ENCODE measurements around the gene DKKL1. TPM values are rescaled to one million over a fixed set of nuclear protein-coding genes. Genes with fewer than 3 reads are reported as not detected.
A peak's percentile ranks its signal among the peaks of the same experiment; 100 is the strongest.

DKKL1 gene
- total RNA-seq, 2 donors from 2014 or later = 1.8 to 2.1 TPM

DNA sequence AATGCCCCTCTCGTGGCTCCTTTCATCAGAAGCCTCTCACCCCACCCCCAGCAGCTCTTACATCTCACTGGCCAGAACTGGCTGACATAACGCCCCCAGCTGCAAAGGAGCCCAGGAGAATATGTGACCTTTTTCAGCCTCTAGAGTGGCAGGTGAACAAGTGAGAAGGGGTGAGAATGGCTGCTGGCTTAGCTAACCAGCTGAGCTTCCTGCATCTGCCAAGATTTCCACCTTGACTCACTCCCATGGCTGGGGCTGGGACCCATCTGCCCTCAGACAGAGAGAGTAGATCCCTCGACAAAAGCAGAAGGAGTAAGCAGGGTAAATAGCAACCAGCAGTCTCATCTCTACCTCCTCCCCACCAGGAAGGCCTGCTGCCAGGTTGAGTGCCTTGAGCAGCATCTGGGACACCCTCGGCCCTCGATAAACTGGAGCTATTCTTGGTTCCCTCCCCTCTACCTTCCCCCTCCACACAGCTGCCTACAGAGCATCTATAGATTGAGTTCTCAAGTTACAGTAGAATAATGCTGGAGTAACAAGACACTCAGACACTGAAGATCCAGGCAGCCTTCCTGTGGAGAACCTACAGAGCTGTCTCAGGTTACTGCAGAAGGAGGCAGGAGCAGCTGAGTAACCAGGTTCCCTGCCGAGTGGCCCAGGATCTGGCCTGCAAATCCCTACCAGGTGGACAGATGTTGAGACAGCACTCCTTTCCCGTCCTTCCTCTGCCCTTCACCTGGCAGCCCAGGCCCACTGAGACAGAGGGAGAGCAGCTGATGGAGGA, 39.9 kb downstream of the DKKL1 start:
- peaks cover 18% of the 10 kb centered on the region for H3K4me1 Mint-ChIP-seq
- Histone ChIP-seq H3K9ac (ENCODE audit: extremely low read depth, low read length, poor library complexity, severe bottlenecking) (peak overlapping the region; percentile 13), H3K27ac (ENCODE audit: low read depth, low read length) (peak overlapping the region; percentile 16), H3K4me1 (ENCODE audit: control insufficient read depth, insufficient read depth, low read length) (peaks cover 13% of the 10 kb centered on the region), H3K4me3 (ENCODE audit: low read length) (peak overlapping the region; percentile 70), H3K9me3 (ENCODE audit: control insufficient read depth, low read length) (no peaks in the 10 kb centered on the region), H3K27me3 (ENCODE audit: control insufficient read depth, insufficient read depth, low read length, poor library complexity, severe bottlenecking) (no peaks in the 10 kb centered on the region), H3K36me3 (ENCODE audit: control insufficient read depth, insufficient read depth, low read length) (no peaks in the 10 kb centered on the region)
- TF ChIP-seq, protein P1, sequence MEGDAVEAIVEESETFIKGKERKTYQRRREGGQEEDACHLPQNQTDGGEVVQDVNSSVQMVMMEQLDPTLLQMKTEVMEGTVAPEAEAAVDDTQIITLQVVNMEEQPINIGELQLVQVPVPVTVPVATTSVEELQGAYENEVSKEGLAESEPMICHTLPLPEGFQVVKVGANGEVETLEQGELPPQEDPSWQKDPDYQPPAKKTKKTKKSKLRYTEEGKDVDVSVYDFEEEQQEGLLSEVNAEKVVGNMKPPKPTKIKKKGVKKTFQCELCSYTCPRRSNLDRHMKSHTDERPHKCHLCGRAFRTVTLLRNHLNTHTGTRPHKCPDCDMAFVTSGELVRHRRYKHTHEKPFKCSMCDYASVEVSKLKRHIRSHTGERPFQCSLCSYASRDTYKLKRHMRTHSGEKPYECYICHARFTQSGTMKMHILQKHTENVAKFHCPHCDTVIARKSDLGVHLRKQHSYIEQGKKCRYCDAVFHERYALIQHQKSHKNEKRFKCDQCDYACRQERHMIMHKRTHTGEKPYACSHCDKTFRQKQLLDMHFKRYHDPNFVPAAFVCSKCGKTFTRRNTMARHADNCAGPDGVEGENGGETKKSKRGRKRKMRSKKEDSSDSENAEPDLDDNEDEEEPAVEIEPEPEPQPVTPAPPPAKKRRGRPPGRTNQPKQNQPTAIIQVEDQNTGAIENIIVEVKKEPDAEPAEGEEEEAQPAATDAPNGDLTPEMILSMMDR (conservative IDR thresholded peaks at IDR 0.05) = no peak
- H3K4me3 Mint-ChIP-seq = peak overlapping the region; percentile 23
- H3K27ac Mint-ChIP-seq = peak overlapping the region; percentile 92
- no peaks in the 10 kb centered on the region for H3K36me3 Mint-ChIP-seq (ENCODE audit: low read depth)
- 17 to 33% methylated on average over 1 to 7 of the region's 7 CpGs for WGBS, 2 experiments (ENCODE audit: insufficient coverage in 1 of 2, insufficient read length in 1 of 2)
- peaks cover 7% of the 10 kb centered on the region for H3K27me3 Mint-ChIP-seq (ENCODE audit: insufficient read depth)
- peak; percentile 94 for DNase-seq
- no peaks in the 10 kb centered on the region for H3K9me3 Mint-ChIP-seq

DNA sequence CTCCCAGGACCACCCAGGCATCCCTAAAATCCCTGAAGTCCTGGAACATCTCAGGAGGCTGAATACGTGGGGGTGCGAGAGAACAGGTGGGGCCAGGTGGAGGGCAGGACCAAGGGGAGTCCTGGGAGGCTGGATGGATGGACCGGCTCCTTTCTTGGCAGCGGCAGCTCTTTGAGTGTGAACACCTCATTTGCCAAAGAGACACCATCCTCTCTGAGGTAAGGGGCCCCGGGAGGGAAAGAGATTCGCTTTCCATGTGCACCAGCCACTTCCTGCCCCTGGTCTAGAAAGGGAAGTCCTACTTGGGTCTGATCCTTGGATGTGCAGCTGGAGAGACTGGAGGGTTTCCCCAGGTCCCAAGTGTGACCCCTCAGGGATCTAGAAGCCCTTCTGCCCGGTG, 43.4 kb downstream of the DKKL1 start:
- Mint-ChIP-seq H3K4me3 (no peak overlapping the region), H3K9me3 (no peaks in the 10 kb centered on the region), H3K4me1 (peaks cover 13% of the 10 kb centered on the region), H3K27me3 (ENCODE audit: insufficient read depth) (peaks cover 9% of the 10 kb centered on the region), H3K36me3 (ENCODE audit: low read depth) (no peaks in the 10 kb centered on the region), H3K27ac (no peak overlapping the region)
- 91 to 96% methylated on average over 4 to 7 of the region's 7 CpGs for WGBS, 2 experiments (ENCODE audit: insufficient coverage in 1 of 2, insufficient read length in 1 of 2)
- DNase-seq = no peak
- Histone ChIP-seq H3K36me3 (ENCODE audit: control insufficient read depth, insufficient read depth, low read length) (no peaks in the 10 kb centered on the region), H3K27me3 (ENCODE audit: control insufficient read depth, insufficient read depth, low read length, poor library complexity, severe bottlenecking) (no peaks in the 10 kb centered on the region), H3K9ac (ENCODE audit: extremely low read depth, low read length, poor library complexity, severe bottlenecking) (no peak overlapping the region), H3K4me3 (ENCODE audit: low read length) (no peak overlapping the region), H3K4me1 (ENCODE audit: control insufficient read depth, insufficient read depth, low read length) (peaks cover 13% of the 10 kb centered on the region), H3K9me3 (ENCODE audit: control insufficient read depth, low read length) (no peaks in the 10 kb centered on the region), H3K27ac (ENCODE audit: low read depth, low read length) (no peak overlapping the region)
- TF ChIP-seq, protein P1 (conservative IDR thresholded peaks at IDR 0.05) = no peak

DNA sequence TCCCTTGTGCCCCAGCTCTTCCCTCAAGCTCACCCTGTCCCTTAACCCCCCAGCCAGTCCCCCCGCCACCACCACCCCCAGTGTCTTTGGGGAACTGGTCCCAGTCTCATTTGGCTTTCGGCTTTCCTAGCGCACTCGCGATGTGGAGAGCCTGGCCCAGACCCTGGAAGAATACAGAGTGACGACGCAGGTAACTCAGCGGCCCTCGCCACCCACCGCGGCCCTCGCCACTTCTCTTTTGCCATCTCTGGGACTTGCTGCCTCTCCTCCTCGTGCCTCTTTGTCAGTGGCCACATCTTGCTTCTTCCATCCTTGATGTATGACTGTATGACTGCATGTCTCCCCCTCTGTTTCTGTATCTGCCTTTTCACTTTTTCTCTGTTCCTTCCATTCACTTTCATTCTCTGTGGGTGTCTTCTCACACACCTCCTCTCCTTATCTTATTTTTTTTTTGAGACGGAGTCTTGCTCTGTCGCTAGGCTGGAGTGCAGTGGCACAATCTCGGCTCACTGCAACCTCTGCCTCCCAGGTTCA, 43.9 kb downstream of the DKKL1 start:
- Histone ChIP-seq H3K4me1 (ENCODE audit: control insufficient read depth, insufficient read depth, low read length) (peaks cover 13% of the 10 kb centered on the region), H3K27me3 (ENCODE audit: control insufficient read depth, insufficient read depth, low read length, poor library complexity, severe bottlenecking) (no peaks in the 10 kb centered on the region), H3K27ac (ENCODE audit: low read depth, low read length) (no peak overlapping the region), H3K36me3 (ENCODE audit: control insufficient read depth, insufficient read depth, low read length) (no peaks in the 10 kb centered on the region), H3K9me3 (ENCODE audit: control insufficient read depth, low read length) (no peaks in the 10 kb centered on the region), H3K4me3 (ENCODE audit: low read length) (no peak overlapping the region), H3K9ac (ENCODE audit: extremely low read depth, low read length, poor library complexity, severe bottlenecking) (no peak overlapping the region)
- TF ChIP-seq, protein P1 (conservative IDR thresholded peaks at IDR 0.05) = no peak
- H3K4me1 Mint-ChIP-seq = peaks cover 13% of the 10 kb centered on the region
- H3K9me3 Mint-ChIP-seq = no peaks in the 10 kb centered on the region
- no peak overlapping the region for H3K27ac Mint-ChIP-seq
- no peaks in the 10 kb centered on the region for H3K36me3 Mint-ChIP-seq (ENCODE audit: low read depth)
- no peak overlapping the region for H3K4me3 Mint-ChIP-seq
- DNase-seq = no peak
- 89 to 93% methylated on average over 16 of the region's 16 CpGs for WGBS, 2 experiments (ENCODE audit: insufficient coverage in 1 of 2, insufficient read length in 1 of 2)
- peaks cover 9% of the 10 kb centered on the region for H3K27me3 Mint-ChIP-seq (ENCODE audit: insufficient read depth)

All from endodermal cell (in vitro differentiated cells).